CD4-positive, alpha-beta T cell treated with Interleukin-15 for 1 hour (primary cell): Measurements from ENCODE around the gene IGSF9B.
A peak's percentile ranks its signal among the peaks of the same experiment; 100 is the strongest.
"Not testable (repeated sequence)": the region's sequence is repeated elsewhere in the genome, so short reads cannot be mapped to it uniquely, and the experiment has no call there.

Source experiments
- DNase-seq: peaks from one replicate; pipeline ENCODE4 v3.0.0-alpha.2; 2020

The IGSF9B gene, protein sequence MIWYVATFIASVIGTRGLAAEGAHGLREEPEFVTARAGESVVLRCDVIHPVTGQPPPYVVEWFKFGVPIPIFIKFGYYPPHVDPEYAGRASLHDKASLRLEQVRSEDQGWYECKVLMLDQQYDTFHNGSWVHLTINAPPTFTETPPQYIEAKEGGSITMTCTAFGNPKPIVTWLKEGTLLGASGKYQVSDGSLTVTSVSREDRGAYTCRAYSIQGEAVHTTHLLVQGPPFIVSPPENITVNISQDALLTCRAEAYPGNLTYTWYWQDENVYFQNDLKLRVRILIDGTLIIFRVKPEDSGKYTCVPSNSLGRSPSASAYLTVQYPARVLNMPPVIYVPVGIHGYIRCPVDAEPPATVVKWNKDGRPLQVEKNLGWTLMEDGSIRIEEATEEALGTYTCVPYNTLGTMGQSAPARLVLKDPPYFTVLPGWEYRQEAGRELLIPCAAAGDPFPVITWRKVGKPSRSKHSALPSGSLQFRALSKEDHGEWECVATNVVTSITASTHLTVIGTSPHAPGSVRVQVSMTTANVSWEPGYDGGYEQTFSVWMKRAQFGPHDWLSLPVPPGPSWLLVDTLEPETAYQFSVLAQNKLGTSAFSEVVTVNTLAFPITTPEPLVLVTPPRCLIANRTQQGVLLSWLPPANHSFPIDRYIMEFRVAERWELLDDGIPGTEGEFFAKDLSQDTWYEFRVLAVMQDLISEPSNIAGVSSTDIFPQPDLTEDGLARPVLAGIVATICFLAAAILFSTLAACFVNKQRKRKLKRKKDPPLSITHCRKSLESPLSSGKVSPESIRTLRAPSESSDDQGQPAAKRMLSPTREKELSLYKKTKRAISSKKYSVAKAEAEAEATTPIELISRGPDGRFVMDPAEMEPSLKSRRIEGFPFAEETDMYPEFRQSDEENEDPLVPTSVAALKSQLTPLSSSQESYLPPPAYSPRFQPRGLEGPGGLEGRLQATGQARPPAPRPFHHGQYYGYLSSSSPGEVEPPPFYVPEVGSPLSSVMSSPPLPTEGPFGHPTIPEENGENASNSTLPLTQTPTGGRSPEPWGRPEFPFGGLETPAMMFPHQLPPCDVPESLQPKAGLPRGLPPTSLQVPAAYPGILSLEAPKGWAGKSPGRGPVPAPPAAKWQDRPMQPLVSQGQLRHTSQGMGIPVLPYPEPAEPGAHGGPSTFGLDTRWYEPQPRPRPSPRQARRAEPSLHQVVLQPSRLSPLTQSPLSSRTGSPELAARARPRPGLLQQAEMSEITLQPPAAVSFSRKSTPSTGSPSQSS (N-terminal part only)

DNA sequence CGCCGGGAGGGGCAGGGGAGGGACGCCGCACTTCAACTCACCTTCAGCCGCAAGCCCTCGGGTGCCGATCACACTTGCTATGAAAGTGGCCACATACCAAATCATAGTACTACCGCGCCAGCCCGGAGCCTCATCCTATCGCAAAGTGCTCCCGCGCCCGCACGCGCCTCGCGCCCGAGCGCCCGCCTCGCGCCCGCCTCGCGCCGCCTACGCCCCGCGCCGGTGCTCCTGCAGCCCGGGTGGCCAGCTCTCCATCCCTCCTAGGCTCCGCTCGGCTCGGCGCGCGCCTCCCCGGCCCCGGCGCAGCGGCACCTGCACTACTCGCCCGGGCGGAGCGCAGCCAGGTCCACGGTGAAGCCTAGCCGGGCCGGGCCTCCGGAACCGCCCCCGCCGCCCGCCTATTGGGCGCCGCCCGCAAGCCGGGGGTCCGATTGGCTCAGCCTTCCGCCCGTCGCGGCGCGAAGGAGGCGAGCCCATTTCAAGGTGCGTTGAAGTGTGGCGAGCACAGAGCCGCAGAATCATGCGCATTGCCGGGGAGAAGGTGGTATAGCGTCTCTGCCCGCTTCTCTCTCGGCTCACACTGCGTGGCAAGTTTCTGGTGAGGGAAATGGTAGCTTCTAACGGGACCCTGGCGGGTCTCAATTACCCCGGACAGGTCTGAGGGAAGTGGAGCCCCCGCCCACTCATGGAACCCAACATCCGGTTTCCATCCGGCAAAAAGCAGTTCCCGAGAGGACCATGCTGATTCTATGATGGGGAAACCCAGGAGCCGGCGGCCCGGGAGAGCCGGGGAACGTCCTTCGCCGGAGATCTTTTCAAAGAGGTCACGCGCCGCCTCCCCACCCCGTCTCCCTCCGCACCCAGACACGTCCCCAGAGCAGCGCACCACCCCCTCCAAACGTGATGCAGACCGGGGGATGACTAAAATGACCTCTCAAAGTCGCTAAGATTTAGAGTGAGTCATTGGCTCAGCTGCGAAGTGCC lies at the start of gene IGSF9B:
IGSF9B (minus strand) TSS at position 319 of the 984 bp plus-strand sequence; CDS start at position 105, 214 bp downstream.
- DNase-seq: peak; percentile 88

GRCh38 chr11:134004496-134005172 lies 47.9 kb upstream of the IGSF9B start:
- no peak for DNase-seq

DNA sequence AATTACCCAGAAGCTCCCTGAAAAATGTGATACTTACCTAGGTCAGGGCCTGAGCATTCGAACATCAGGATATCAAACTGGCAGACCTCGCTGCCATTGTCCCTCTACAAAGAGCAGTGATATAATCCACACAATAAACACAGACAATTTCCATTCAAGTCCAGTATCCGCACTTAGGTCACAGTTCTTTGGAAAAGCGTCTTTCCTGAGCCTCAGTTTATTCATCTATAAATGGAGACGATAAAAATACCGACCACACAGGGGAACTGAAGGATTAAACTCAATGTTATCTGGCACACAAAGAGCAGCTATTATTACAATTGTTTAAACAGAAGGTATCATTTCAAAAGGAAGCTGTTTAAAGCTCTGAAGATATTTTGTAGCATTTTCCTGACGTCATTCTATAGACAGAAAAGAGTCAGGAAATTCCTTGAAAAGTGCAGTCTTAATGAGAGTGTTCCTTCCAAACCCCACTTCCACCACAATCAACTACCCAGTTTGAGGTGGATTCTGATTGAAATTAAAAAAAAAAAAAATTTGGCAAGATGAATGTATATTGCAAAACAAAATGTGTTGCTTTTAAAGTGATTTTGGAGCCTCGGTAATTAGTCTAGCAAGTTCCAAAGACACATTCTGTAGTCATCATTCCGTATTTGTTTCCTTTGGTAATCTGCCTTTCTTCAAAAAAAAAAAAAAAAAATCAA lies 47.2 kb upstream of the IGSF9B start:
- DNase-seq: no peak

- not testable (repeated sequence) for DNase-seq
Measured at GRCh38 chr11:134002819-134003218, 46.1 kb upstream of the IGSF9B start.

DNA sequence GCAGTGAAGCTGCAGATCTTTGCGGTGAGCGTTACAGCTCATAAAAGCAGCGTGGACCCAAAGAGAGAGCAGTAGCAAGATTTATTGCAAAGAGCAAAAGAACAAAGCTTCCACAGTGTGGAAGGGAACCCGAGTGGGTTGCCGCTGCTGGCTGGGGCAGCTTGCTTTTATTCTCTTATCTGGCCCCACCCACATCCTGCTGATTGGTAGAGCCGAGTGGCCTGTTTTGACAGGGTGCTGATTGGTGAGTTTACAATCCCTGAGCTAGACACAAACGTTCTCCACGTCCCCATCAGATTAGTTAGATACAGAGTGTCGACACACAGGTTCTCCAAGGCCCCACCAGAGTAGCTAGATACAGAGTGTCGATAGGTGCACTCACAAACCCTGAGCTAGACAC lies 45.6 kb upstream of the IGSF9B start:
- DNase-seq: not testable (repeated sequence)

- no peak for DNase-seq
Measured at GRCh38 chr11:134001596-134001995, 44.8 kb upstream of the IGSF9B start.

DNA sequence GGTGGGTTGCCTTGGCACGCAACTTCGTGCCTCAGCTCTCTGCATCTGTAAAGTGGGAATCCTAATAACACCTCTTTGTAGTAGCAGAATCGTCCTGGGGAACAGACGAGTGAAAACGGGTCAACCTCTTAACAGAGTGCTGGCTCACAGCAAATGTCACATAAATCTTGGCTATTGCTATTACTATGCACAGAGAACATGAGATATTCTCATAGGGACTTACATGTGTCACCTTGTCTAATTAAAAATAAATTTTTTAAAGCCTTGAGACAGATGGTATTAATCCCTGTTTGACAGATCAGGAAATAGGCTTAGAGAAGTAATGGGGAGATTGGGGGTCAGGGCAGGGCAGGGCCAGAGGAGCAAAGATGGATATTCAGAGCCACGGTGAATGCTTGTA lies 44.3 kb upstream of the IGSF9B start:
- no peak for DNase-seq

DNA sequence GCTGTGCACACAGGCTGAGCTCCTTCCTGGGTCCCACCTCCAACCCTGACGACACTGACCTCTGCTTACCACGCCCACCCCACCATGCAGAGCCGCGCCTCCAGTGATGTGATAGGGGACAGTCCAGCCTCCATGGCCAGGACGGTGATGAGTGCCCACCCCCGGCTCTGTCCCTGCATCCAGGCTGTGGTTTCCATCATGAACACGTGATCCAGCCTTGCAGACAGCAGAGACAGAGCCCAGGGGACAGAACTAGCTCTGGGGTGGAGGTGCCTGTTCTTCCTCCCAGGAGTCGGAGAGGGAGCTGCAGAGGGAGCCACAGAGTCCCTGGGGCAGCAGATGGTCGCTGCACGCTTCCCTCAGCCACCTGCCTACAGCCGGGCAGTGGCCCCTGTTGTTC lies 42.6 kb upstream of the IGSF9B start:
- no peak for DNase-seq

DNA sequence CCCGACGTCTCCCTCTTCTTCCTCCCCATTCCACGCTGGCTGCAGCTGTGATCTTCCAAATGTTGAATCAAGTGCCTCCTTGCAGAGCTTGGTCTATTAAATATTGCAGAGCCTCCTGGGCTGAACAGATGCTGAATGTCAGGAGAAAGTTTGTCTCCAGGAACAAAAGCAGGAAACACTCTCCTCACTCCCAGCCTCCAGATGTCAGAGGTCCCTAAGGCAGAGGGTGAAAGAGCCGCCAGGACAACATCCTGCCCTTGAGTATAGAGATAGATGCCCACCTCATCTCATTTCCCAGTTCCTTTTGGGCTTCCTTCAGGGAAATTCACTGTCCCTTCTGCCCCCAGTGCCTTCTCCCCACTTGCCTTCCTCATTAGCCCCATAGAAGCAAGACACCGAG lies 40.8 kb upstream of the IGSF9B start:
- DNase-seq: no peak

DNA sequence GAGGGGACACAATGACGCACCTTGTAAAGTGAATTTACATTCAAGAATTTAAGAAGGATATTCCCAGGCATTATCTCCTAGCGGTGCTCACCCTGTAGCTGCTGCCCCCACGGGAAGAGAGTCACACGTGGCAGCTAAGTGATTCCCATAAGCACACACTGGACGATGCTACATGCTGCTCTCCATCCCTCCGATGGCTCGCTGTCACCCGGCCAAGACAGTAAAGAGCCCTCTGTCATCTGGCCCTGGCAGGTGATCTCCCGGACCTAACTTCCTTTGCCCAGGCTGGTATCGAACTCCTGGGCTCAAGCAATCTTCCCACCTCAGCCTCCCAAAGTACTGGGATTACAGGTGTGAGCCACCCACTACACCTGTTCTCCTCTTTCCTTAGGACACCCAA lies 39.9 kb upstream of the IGSF9B start:
- DNase-seq: no peak

DNA sequence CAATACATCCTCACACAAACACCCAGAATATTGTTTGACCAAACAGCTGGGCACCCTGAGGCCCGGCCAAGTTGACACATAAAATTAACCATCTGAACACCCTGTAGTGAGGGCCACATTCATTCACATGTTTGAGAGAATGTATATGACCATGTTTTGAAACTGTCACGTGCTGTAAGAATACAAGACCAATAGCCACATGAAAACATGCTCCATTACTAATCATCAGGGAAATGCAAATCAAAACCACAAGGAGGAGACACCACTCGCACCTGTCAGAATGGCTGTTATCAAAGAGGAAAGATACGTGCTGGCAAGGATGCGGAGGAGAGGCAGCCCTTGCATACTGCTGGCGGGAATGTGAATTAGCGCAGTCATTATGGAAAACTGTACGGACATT lies 38.3 kb upstream of the IGSF9B start:
- no peak for DNase-seq

DNA sequence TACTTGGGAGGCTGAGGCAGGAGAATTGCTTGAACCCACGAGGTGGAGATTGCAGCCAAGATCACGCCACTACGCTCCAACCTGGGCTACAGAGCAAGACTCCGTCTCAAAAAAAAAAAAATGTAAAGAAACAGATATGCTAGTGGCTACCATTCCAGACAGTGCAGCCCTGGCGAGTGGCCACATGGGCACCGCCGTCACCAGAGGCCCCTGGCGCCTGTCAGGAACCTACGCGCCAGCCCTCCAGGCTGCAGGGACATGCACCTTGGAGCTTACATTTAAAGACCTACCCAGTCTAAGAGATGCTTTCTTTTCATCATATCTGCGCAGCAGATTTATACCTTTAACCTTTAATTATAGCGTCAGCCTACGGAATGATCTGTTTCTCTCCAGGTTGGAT lies 37.2 kb upstream of the IGSF9B start:
- DNase-seq: no peak

GRCh38 chr11:133993107-133993506 lies 36.3 kb upstream of the IGSF9B start:
- DNase-seq: no peak

DNA sequence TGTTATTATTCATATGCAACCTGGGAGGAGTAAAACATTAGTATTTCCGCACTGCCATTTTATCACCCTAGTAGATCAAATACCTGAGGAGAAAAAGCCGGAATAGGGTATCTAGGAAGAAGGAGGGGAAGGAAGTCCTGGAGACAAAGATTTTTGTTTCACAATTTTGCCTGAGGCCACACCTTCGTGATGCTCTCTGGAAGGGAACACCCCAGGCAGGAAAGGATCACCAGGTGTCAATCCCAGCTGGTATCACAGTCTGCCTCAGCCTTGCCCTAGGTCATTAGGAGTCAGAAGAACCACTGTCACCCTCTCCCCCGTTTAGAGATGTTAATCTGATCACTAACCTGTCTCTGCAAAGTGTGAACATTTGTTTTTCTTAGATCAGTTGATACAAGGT lies 35.4 kb upstream of the IGSF9B start:
- no peak for DNase-seq

- no peak for DNase-seq
Measured at GRCh38 chr11:133991101-133991500, 34.3 kb upstream of the IGSF9B start.

- no peak for DNase-seq
Measured at GRCh38 chr11:133990501-133990900, 33.7 kb upstream of the IGSF9B start.

DNA sequence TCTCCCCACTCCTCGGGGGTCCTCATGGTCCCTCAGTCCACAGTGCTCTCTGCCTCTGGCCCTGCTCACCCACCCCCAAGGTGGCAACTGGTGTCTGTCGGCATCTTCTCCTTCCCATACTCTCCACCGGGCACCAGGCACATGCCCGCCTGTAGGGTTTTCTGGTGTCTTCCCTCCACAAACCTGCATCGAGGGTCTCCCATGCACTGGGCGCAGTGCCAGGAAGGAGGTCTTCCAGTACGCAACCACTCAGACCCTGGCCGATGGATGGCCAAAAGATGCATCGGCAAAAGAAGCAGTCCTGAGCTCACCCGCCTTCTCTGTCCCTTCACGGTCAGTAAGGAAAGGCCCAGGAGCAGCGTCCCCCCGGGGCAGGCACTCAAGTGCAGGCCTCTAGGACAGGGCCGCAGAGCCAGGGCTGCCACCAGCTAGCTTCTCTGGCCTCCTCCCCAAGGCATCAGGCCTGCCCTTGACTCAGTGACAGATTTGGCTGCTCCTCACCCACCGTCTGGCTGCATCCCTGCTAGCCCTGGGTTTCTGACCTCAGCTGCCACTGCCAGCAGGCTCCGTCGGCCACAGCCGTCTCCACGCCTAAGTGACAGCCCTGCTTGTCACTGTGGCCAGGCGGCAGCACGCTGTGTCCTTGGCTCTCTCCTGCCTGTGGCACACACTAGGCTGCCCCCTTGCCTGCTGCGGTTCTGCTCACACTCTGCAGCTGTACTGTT lies 32.1 kb upstream of the IGSF9B start:
- DNase-seq: no peak

GRCh38 chr11:133987171-133987570 lies 30.4 kb upstream of the IGSF9B start:
- no peak for DNase-seq

DNA sequence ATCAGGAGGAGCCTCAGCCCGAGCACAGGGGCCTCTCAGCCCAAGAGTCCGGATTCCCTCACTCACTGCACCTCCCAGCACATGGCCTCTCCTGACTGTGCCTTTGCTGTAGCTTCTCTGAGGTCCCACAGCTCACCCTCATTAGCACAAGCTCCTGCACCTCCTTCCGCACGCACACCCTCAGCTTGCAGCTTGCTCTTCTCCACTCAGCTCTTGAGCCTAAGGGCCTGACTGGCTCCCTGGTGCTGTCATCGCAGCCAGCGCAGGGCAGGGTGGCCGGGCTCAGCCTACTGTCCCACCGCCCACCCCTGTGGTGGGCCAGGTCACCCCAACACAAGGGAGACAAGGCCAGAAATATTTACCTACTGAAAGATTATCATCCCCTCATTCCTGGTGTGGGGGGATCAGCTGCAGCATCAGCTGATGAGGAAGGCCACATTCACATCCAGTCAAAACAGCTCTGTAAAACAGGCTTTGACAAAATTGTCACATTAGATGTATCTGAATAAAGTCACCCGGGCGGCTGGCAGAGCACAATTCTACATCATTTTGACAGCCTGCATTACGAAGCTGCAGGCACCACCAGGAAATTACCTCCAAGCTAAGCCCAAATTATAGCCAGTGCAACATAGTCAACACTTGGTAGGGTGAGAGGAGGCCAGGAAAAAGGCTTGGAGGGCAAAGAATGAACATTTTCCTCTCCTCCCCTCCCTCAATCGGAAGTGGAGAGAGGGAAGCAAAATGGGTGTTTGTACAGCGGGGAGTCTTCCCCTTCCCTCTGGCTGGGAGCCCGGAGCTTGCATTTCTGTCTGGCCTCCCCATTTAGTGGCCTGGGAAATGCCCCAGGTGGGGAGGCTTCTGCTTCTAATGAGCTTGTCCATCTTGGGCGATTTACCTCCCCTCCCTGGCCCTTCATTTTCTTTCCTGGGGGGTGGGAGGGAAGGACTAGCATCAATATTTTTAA lies 29.5 kb upstream of the IGSF9B start:
- no peak for DNase-seq
